Endothelial cell of umbilical vein (primary cell): ENCODE data around the gene NKX1-1. TPM values are rescaled to one million over a fixed set of nuclear protein-coding genes. Genes with fewer than 3 reads are reported as not detected.

Experiments used
- BruUV-seq: library from RNA; stranded (reverse); fragments of 400-500 nt; replicated peaks from 2 replicates; lab custom pipeline; 2021; lab: Mats Ljungman, UMichigan
- CTCF ChIA-PET: fragments of 300-600, 350-600 bp; sonication (Branson Sonifier 250); formaldehyde crosslinking; loops from one replicate; lab custom pipeline; 2021; ENCODE audit warnings: antibody characterized with exemption, inconsistent platforms; lab: Charles Lee
- POLR2A ChIA-PET: fragments of 300-600, 350-600 bp; sonication (Branson Sonifier 250); formaldehyde crosslinking; loops from one replicate; lab custom pipeline; 2021; ENCODE audit warnings: antibody characterized with exemption, inconsistent platforms; lab: Charles Lee
- DNase-seq: peaks from one replicate; pipeline ENCODE4 v3.0.0-alpha.2; 2011; ENCODE audit warnings: low read depth, low spot score
- FAIRE-seq: peaks from 2 replicates; lab custom pipeline; 2011; peaks lifted over from hg19 to GRCh38; lab: Jason Lieb, UNC
- H2AFZ ChIP-seq: 2 replicates; pipeline ENCODE4 v1.6.0; 2012; ENCODE audit warnings: low read depth, low read length, control low read depth, inconsistent platforms
- H3K27ac ChIP-seq: 2 replicates; pipeline ENCODE4 v1.5.1; 2011; ENCODE audit warnings: low read depth, mild to moderate bottlenecking, control low read depth, low read length, moderate library complexity; ENCODE audit not compliant: insufficient read depth
- H3K27me3 ChIP-seq, 2 experiments: 2 replicates each; pipeline versions ENCODE4 v1.6.0 to v1.6.1; 2011; ENCODE audit warnings: low read length in 2 of 2, mixed read lengths in 1 of 2; ENCODE audit not compliant: control insufficient read depth in 2 of 2, insufficient read depth in 2 of 2
- H3K36me3 ChIP-seq, 2 experiments: 2 replicates in 1 of 2; 3 replicates in 1 of 2; pipeline ENCODE4 v1.5.1; 2011; ENCODE audit warnings: low read length in 2 of 2, mild to moderate bottlenecking in 1 of 2, moderate library complexity in 1 of 2; ENCODE audit not compliant: control insufficient read depth in 2 of 2, insufficient read depth in 2 of 2; ENCODE audit errors: extremely low read depth in 1 of 2
- H3K4me1 ChIP-seq: 3 replicates; pipeline ENCODE4 v1.5.1; 2011; ENCODE audit warnings: mild to moderate bottlenecking, low read length; ENCODE audit not compliant: control insufficient read depth, insufficient read depth; ENCODE audit errors: extremely low read depth
- H3K4me2 ChIP-seq: 2 replicates; pipeline ENCODE4 v1.6.1; 2011; ENCODE audit warnings: low read length, control low read depth, mixed read lengths; ENCODE audit not compliant: insufficient read depth
- H3K4me3 ChIP-seq, 3 experiments: fragments of 200-600 bp in 1 of 3; sonication (generic), shearing (Covaris generic) in 1 of 3; replicated peaks in 1 of 3; 2 replicates each; pipeline ENCODE4 v1.5.1; 2011 to 2016; ENCODE audit warnings: control low read depth in 3 of 3, low read length in 3 of 3, mild to moderate bottlenecking in 2 of 3, inconsistent platforms in 1 of 3, low read depth in 1 of 3, moderate library complexity in 1 of 3; ENCODE audit not compliant: insufficient read depth in 1 of 3
- H3K79me2 ChIP-seq: 2 replicates; pipeline ENCODE4 v1.6.0; 2012; ENCODE audit warnings: low read length, inconsistent platforms; ENCODE audit not compliant: control insufficient read depth, insufficient read depth
- H3K9ac ChIP-seq: replicated peaks from 2 replicates; pipeline ENCODE3; 2011; ENCODE audit warnings: low read length, control low read depth; ENCODE audit not compliant: insufficient read depth; ENCODE audit errors: extremely low read depth
- H3K9me1 ChIP-seq: replicated peaks from 3 replicates; pipeline ENCODE4 v1.6.0; 2011; ENCODE audit warnings: mild to moderate bottlenecking, low read length; ENCODE audit not compliant: control insufficient read depth, insufficient read depth; ENCODE audit errors: extremely low read depth
- H3K9me3 ChIP-seq: replicated peaks from 2 replicates; pipeline ENCODE4 v1.5.1; 2012; ENCODE audit warnings: low read length, inconsistent platforms; ENCODE audit not compliant: control insufficient read depth, insufficient read depth
- H4K20me1 ChIP-seq: replicated peaks from 2 replicates; pipeline ENCODE3; 2011; ENCODE audit warnings: mild to moderate bottlenecking, low read length; ENCODE audit not compliant: control insufficient read depth, insufficient read depth; ENCODE audit errors: extremely low read depth
- EZH2 ChIP-seq: IDR thresholded peaks from 2 replicates; pipeline ENCODE4 v1.6.1; 2012; ENCODE audit warnings: borderline replicate concordance, low read depth, mild to moderate bottlenecking, moderate library complexity, low read length, inconsistent platforms; ENCODE audit not compliant: severe bottlenecking
- FOS ChIP-seq: IDR thresholded peaks from 2 replicates; pipeline ENCODE4 v1.6.1; 2011; ENCODE audit warnings: mild to moderate bottlenecking, low read length, moderate library complexity, borderline replicate concordance; ENCODE audit not compliant: insufficient read depth
- GATA2 ChIP-seq: IDR thresholded peaks from 2 replicates; pipeline ENCODE4 v1.7.0; 2011; ENCODE audit warnings: low read depth, mild to moderate bottlenecking, moderate library complexity, mixed read lengths, low read length; ENCODE audit not compliant: insufficient read length, insufficient read depth
- JUN ChIP-seq: IDR thresholded peaks from 2 replicates; pipeline ENCODE4 v1.6.1; 2011; ENCODE audit warnings: borderline replicate concordance, low read depth; ENCODE audit not compliant: insufficient read length, insufficient read depth
- MYC ChIP-seq: IDR thresholded peaks from one replicate; pipeline ENCODE4 v1.6.1; 2011; ENCODE audit warnings: mild to moderate bottlenecking, low read depth, low read length
- POLR2A ChIP-seq: IDR thresholded peaks from 2 replicates; pipeline ENCODE4 v1.6.1; 2012; ENCODE audit warnings: low read depth, mild to moderate bottlenecking, control low read depth, low read length
- POLR2AphosphoS5 ChIP-seq: IDR thresholded peaks from 2 replicates; pipeline ENCODE4 v1.6.1; 2012; ENCODE audit warnings: low read depth, mild to moderate bottlenecking, control low read depth, low read length, moderate library complexity; ENCODE audit not compliant: insufficient read depth
- dilution Hi-C: fragments of 300-500 bp; cut with MboI; formaldehyde crosslinking; loops from one replicate; pipeline ENCODE4 v1.15.0; 2019; ENCODE audit warnings: low sequenced_read_pairs; ENCODE audit not compliant: extremely low pct_ligation_motif_present
- intact Hi-C: fragments of 100-400 bp; cut with micrococcal nuclease; formaldehyde crosslinking; loops from one replicate; pipeline ENCODE4 v1.10.0; 2022
- polyA plus RNA-seq, 4 experiments: library from polyadenylated mRNA; depleted of rRNA in 3 of 4; stranded (reverse) in 3 of 4; unstranded in 1 of 4; fragments of >200 nt; gene quantifications; 2 replicates each; pipeline versions ENCODE4 v1.2.1 to v1.2.3, GENCODE V29; 2011 to 2012; ENCODE audit warnings: missing spikeins in 1 of 4
- total RNA-seq: library from RNA; stranded (reverse); gene quantifications from 2 replicates; pipeline ENCODE4 v1.2.3, GENCODE V29; 2021
- TF ChIP-seq, protein P1 (sequence below): IDR thresholded peaks from 2 replicates; pipeline ENCODE4 v1.6.1; 2011; ENCODE audit not compliant: insufficient read depth, insufficient read length
- TF ChIP-seq, protein P2 (sequence below), 2 donors: IDR thresholded peaks; 1 replicate in 1 of 2; 2 replicates in 1 of 2; pipeline ENCODE4 v1.5.1; 2011; ENCODE audit warnings: low read length in 2 of 2, mild to moderate bottlenecking in 2 of 2, moderate library complexity in 2 of 2, control low read depth in 1 of 2, inconsistent platforms in 1 of 2, low read depth in 1 of 2; ENCODE audit not compliant: insufficient read depth in 1 of 2; ENCODE audit errors: extremely low read depth in 1 of 2

The NKX1-1 gene
- total and polyA plus RNA-seq, 2 donors (not counting 3 experiments of a cell fraction or from before 2014, with no cell fraction given), result not detected

DNA sequence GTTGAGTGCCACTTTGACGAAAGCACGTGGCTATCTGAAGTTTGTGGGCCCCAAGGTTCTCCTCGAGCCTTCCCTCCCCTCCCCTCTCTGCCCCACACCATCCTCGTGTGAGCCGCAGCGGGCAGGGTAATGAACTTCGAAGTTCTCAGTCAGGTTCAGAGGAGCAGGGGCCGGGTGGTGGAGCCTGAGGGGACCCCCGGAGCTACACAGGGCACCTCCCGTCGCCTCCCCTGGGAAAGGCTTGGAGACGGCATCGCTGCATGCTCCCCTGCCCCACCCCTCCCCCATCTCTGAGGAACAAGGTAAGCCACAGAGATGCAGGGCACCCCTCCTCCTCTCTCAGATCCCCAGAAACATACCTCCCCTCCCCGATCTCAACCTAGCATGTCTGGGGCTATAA lies 2.8 kb upstream of the NKX1-1 start:
- H4K20me1 ChIP-seq, result no peaks in the 10 kb centered on the region
- TF ChIP-seq, protein P1, sequence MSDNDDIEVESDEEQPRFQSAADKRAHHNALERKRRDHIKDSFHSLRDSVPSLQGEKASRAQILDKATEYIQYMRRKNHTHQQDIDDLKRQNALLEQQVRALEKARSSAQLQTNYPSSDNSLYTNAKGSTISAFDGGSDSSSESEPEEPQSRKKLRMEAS, result no peak
- TF ChIP-seq POLR2AphosphoS5, result no peak
- TF ChIP-seq GATA2, result no peak
- no peak for TF ChIP-seq EZH2
- TF ChIP-seq JUN, result no peak
- no peak for TF ChIP-seq POLR2A
- TF ChIP-seq, protein P2, sequence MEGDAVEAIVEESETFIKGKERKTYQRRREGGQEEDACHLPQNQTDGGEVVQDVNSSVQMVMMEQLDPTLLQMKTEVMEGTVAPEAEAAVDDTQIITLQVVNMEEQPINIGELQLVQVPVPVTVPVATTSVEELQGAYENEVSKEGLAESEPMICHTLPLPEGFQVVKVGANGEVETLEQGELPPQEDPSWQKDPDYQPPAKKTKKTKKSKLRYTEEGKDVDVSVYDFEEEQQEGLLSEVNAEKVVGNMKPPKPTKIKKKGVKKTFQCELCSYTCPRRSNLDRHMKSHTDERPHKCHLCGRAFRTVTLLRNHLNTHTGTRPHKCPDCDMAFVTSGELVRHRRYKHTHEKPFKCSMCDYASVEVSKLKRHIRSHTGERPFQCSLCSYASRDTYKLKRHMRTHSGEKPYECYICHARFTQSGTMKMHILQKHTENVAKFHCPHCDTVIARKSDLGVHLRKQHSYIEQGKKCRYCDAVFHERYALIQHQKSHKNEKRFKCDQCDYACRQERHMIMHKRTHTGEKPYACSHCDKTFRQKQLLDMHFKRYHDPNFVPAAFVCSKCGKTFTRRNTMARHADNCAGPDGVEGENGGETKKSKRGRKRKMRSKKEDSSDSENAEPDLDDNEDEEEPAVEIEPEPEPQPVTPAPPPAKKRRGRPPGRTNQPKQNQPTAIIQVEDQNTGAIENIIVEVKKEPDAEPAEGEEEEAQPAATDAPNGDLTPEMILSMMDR (IDR thresholded peaks at IDR 0.05; ENCODE audit: extremely low read depth in 1 of 2, insufficient read depth in 1 of 2, low read depth in 1 of 2, low read length in 2 of 2), result no peak
- no peak for TF ChIP-seq FOS
- TF ChIP-seq MYC, result no peak
- dilution Hi-C loops (no loop called here), intact Hi-C loops (no loop called here)
- H3K36me3 ChIP-seq, result no peaks in the 10 kb centered on the region
- no peaks in the 10 kb centered on the region for H3K4me1 ChIP-seq
- H3K4me3 ChIP-seq, result no peak overlapping the region
- H3K27ac ChIP-seq, result no peak overlapping the region
- peaks cover 37 to 56% of the 10 kb centered on the region in 2 experiments for H3K27me3 ChIP-seq
- FAIRE-seq, result no peak
- POLR2A ChIA-PET, result no interaction called here
- BruUV-seq, result no TSS peak
- no peak overlapping the region for H3K9ac ChIP-seq
- H3K9me3 ChIP-seq, result no peaks in the 10 kb centered on the region
- H3K4me2 ChIP-seq, result no peak overlapping the region
- no peaks in the 10 kb centered on the region for H3K79me2 ChIP-seq
- CTCF ChIA-PET, result no interaction called here
- no peak overlapping the region for H2AFZ ChIP-seq
- no peaks in the 10 kb centered on the region for H3K9me1 ChIP-seq
- no peak for DNase-seq
